HepG2 (cell line): ENCODE measurements around the gene SOX9.

ENCODE experiments used
- CTCF ChIP-seq: sonication (generic); formaldehyde crosslinking; IDR thresholded peaks from 2 replicates; pipeline ENCODE4 v1.5.0; 2020; ENCODE audit warnings: mild to moderate bottlenecking, missing genetic modification reagents, moderate library complexity
- KIAA2018 ChIP-seq: sonication (generic); formaldehyde crosslinking; IDR thresholded peaks from 2 replicates; pipeline ENCODE4 v1.5.0; 2020; ENCODE audit warnings: mild to moderate bottlenecking, missing genetic modification reagents, borderline replicate concordance
- POLR2A ChIP-seq, 2 experiments: IDR thresholded peaks; 2 replicates each; pipeline ENCODE4 v1.6.1; 2011; ENCODE audit warnings: low read depth in 2 of 2, low read length in 2 of 2, mild to moderate bottlenecking in 1 of 2, moderate library complexity in 1 of 2; ENCODE audit not compliant: insufficient read depth in 1 of 2
- RNF219 ChIP-seq: sonication (generic); formaldehyde crosslinking; IDR thresholded peaks from 2 replicates; pipeline ENCODE4 v1.5.0; 2020; ENCODE audit warnings: mild to moderate bottlenecking, missing genetic modification reagents
- ZBTB49 ChIP-seq: sonication (generic); formaldehyde crosslinking; IDR thresholded peaks from 2 replicates; pipeline ENCODE4 v1.4.0; 2020; ENCODE audit warnings: missing genetic modification reagents, borderline replicate concordance

- TF ChIP-seq RNF219 (CRISPR knock-in tag) (no peak), KIAA2018 (CRISPR knock-in tag) (no peak), CTCF (CRISPR knock-in tag) (no peak), ZBTB49 (no peak), POLR2A (IDR thresholded peaks at IDR 0.05; ENCODE audit: insufficient read depth in 1 of 2, low read depth in 2 of 2, low read length in 2 of 2) (no peak)
These were observed 10.4 kb upstream of the SOX9 start for GRCh38 chr17:72110231-72110941.
